SK-N-SH (cell line): ENCODE data around the gene SMOC1. TPM values are rescaled to one million over a fixed set of nuclear protein-coding genes. Genes with fewer than 3 reads are reported as not detected.

Experiments used
- CTCF ChIA-PET: fragments of 300-600, 350-600 bp; formaldehyde crosslinking; extraction: SDS; loops from one replicate; lab custom pipeline; 2021; lab: Yijun Ruan, JAX
- POLR2A ChIA-PET: fragments of 350-600 bp; sonication (Branson Sonifier 250); formaldehyde crosslinking; extraction: SDS; loops from one replicate; lab custom pipeline; 2020; ENCODE audit warnings: antibody characterized with exemption, inconsistent platforms; lab: Yijun Ruan, JAX
- DNase-seq: peaks from one replicate; pipeline ENCODE4 v3.0.0; 2012
- H2AFZ ChIP-seq: fragments of 200-600 bp; sonication (generic); 2 replicates; pipeline ENCODE4 v1.8.1; 2016; ENCODE audit warnings: antibody characterized with exemption, mild to moderate bottlenecking, low read depth
- H3F3A ChIP-seq: fragments of 200-600 bp; sonication (generic); replicated peaks from 2 replicates; pipeline ENCODE3; 2016; ENCODE audit warnings: antibody characterized with exemption, mild to moderate bottlenecking; ENCODE audit not compliant: insufficient read depth
- H3K27ac ChIP-seq, 2 experiments: fragments of 200-500 bp in 1 of 2; fragments of 200-600 bp in 1 of 2; sonication (Bioruptor generic) in 1 of 2; sonication (generic), shearing (Covaris generic) in 1 of 2; 2 replicates each; pipeline versions ENCODE4 v1.5.1 to v1.6.1; 2014 to 2016; ENCODE audit warnings: low read depth in 2 of 2, inconsistent platforms in 1 of 2, low read length in 1 of 2, mild to moderate bottlenecking in 1 of 2, mixed read lengths in 1 of 2
- H3K27me3 ChIP-seq: fragments of 200-600 bp; sonication (generic), shearing (Covaris generic); 2 replicates; pipeline ENCODE4 v1.6.1; 2016; ENCODE audit warnings: mixed run types; ENCODE audit not compliant: insufficient read depth
- H3K36me3 ChIP-seq, 2 experiments: fragments of 200-500 bp in 1 of 2; fragments of 200-600 bp in 1 of 2; sonication (Bioruptor generic) in 1 of 2; sonication (generic) in 1 of 2; replicated peaks in 1 of 2; 2 replicates each; pipeline versions ENCODE3 to v1.5.1; 2014 to 2016; ENCODE audit warnings: low read length in 1 of 2, mild to moderate bottlenecking in 1 of 2; ENCODE audit not compliant: insufficient read depth in 2 of 2, control insufficient read depth in 1 of 2
- H3K4me1 ChIP-seq, 2 experiments: fragments of 200-500 bp in 1 of 2; fragments of 200-600 bp in 1 of 2; sonication (Bioruptor generic) in 1 of 2; sonication (generic), shearing (Covaris generic) in 1 of 2; 2 replicates each; pipeline versions ENCODE4 v1.5.1 to v1.6.1; 2014 to 2016; ENCODE audit warnings: low read depth in 1 of 2, low read length in 1 of 2, mixed run types in 1 of 2; ENCODE audit not compliant: insufficient read depth in 2 of 2, control insufficient read depth in 1 of 2
- H3K4me2 ChIP-seq: fragments of 200-600 bp; sonication (generic), shearing (Covaris generic); 2 replicates; pipeline ENCODE4 v1.6.1; 2017; ENCODE audit warnings: mixed run types
- H3K4me3 ChIP-seq, 2 experiments: fragments of 200-500 bp in 1 of 2; fragments of 200-600 bp in 1 of 2; sonication (Bioruptor generic) in 1 of 2; sonication (generic), shearing (Covaris generic) in 1 of 2; 2 replicates each; pipeline versions ENCODE4 v1.5.1 to v1.8.1; 2014 to 2016; ENCODE audit warnings: low read depth in 2 of 2, inconsistent platforms in 1 of 2, low read length in 1 of 2, mild to moderate bottlenecking in 1 of 2, mixed read lengths in 1 of 2, moderate library complexity in 1 of 2
- H3K79me2 ChIP-seq: fragments of 200-600 bp; sonication (generic); 2 replicates; pipeline ENCODE4 v1.8.1; 2017; ENCODE audit warnings: mild to moderate bottlenecking; ENCODE audit not compliant: insufficient read depth
- H3K9ac ChIP-seq: fragments of 200-600 bp; sonication (generic); 2 replicates; pipeline ENCODE4 v1.6.1; 2017; ENCODE audit warnings: mixed run types
- H3K9me2 ChIP-seq: fragments of 200-600 bp; sonication (generic); 2 replicates; pipeline ENCODE4 v1.6.1; 2017; ENCODE audit warnings: mixed run types
- H3K9me3 ChIP-seq: fragments of 200-600 bp; sonication (generic); 2 replicates; pipeline ENCODE4 v1.6.1; 2017; ENCODE audit warnings: mixed run types, mild to moderate bottlenecking, moderate library complexity
- H4K20me1 ChIP-seq: fragments of 200-600 bp; sonication (generic); 2 replicates; pipeline ENCODE4 v1.6.1; 2017; ENCODE audit warnings: mild to moderate bottlenecking, mixed run types; ENCODE audit not compliant: insufficient read depth
- EP300 ChIP-seq, 2 experiments: IDR thresholded peaks; 2 replicates each; pipeline versions ENCODE4 v1.4.0 to v1.6.1; 2012; ENCODE audit warnings: borderline replicate concordance in 1 of 2, low read depth in 1 of 2, low read length in 1 of 2
- FOXM1 ChIP-seq: IDR thresholded peaks from 2 replicates; pipeline ENCODE4 v1.4.0; 2012; ENCODE audit warnings: low read depth, mild to moderate bottlenecking
- GABPA ChIP-seq: IDR thresholded peaks from 2 replicates; pipeline ENCODE4 v1.4.0; 2012; ENCODE audit warnings: low read depth, mild to moderate bottlenecking
- GATA2 ChIP-seq: sonication (generic); formaldehyde crosslinking; IDR thresholded peaks from 2 replicates; pipeline ENCODE4 v1.5.0; 2020; ENCODE audit warnings: mild to moderate bottlenecking, missing genetic modification reagents
- JUND ChIP-seq: IDR thresholded peaks from 2 replicates; pipeline ENCODE4 v1.4.0; 2012
- NFIC ChIP-seq: IDR thresholded peaks from 2 replicates; pipeline ENCODE4 v1.4.0; 2012; ENCODE audit warnings: borderline replicate concordance
- NRF1 ChIP-seq: IDR thresholded peaks from 2 replicates; pipeline ENCODE4 v1.6.1; 2012; ENCODE audit warnings: low read depth, mild to moderate bottlenecking, low read length
- POLR2AphosphoS5 ChIP-seq: IDR thresholded peaks from 2 replicates; pipeline ENCODE4 v1.6.1; 2012; ENCODE audit warnings: low read depth, low read length
- RAD21 ChIP-seq: IDR thresholded peaks from 2 replicates; pipeline ENCODE4 v1.6.1; 2012; ENCODE audit warnings: mild to moderate bottlenecking, low read length
- RCOR1 ChIP-seq: fragments of 150-350 bp; IDR thresholded peaks from 2 replicates; pipeline ENCODE4 v1.6.1; 2017; ENCODE audit warnings: antibody characterized with exemption, low read length
- REST ChIP-seq: IDR thresholded peaks from 2 replicates; pipeline ENCODE4 v1.6.1; 2012; ENCODE audit warnings: mild to moderate bottlenecking, low read depth, low read length, moderate library complexity
- SMC3 ChIP-seq: IDR thresholded peaks from 2 replicates; pipeline ENCODE4 v1.6.1; 2012; ENCODE audit warnings: low read depth, low read length, improper control_type of control experiment
- TCF12 ChIP-seq: IDR thresholded peaks from 2 replicates; pipeline ENCODE4 v1.4.0; 2012
- TEAD4 ChIP-seq: IDR thresholded peaks from 2 replicates; pipeline ENCODE4 v1.4.0; 2012; ENCODE audit warnings: mild to moderate bottlenecking, borderline replicate concordance; ENCODE audit not compliant: insufficient read depth
- USF1 ChIP-seq: IDR thresholded peaks from 2 replicates; pipeline ENCODE4 v1.4.0; 2012; ENCODE audit warnings: low read depth, borderline replicate concordance
- YY1 ChIP-seq: IDR thresholded peaks from 2 replicates; pipeline ENCODE4 v1.4.0; 2012; ENCODE audit warnings: low read depth, mild to moderate bottlenecking
- WGBS: methylation state at CpG from one replicate; pipeline ENCODE4 v1.1.6; 2017; ENCODE audit warnings: low lambda C conversion rate; 5-methylcytosine and 5-hydroxymethylcytosine counted together
- polyA plus RNA-seq, 3 experiments: library from polyadenylated mRNA; depleted of rRNA; stranded (reverse); fragments of >200 nt; gene quantifications; 2 replicates each; pipeline ENCODE4 v1.2.3, GENCODE V29; 2012
- TF ChIP-seq, protein P1 (sequence below): IDR thresholded peaks from 2 replicates; pipeline ENCODE4; 2012
- TF ChIP-seq, protein P2 (sequence below): IDR thresholded peaks from 2 replicates; pipeline ENCODE4 v1.4.0; 2012; ENCODE audit warnings: low read depth, borderline replicate concordance

SMOC1 gene
- polyA plus RNA-seq, 1 of the 3 experiments (the other 2 are of a cell fraction) = not detected

GRCh38 chr14:69930780-69931379 lies 51.7 kb downstream of the SMOC1 start (continued):
- no peak for TF ChIP-seq USF1

GRCh38 chr14:69931960-69932359 lies 52.7 kb downstream of the SMOC1 start:
- no peak overlapping the region for H3K27ac ChIP-seq
- H3K27me3 ChIP-seq = no peaks in the 10 kb centered on the region
- WGBS = 35% methylated on average over 11 of the region's 12 CpGs
- H3K9ac ChIP-seq = no peak overlapping the region
- DNase-seq = no peak
- no peaks in the 10 kb centered on the region for H3F3A ChIP-seq
- H3K9me3 ChIP-seq = no peaks in the 10 kb centered on the region
- no peaks in the 10 kb centered on the region for H3K9me2 ChIP-seq
- H3K36me3 ChIP-seq = no peaks in the 10 kb centered on the region
- ChIA-PET CTCF (interaction anchor here (0.6 to 2.4 kb wide), 3 partner anchors 9 to 96 kb away, joined by 3 to 13 read pairs (median 3); no protein-coding TSS in a partner anchor), POLR2A (no interaction called here)
- no peak overlapping the region for H3K4me2 ChIP-seq
- H3K79me2 ChIP-seq = no peaks in the 10 kb centered on the region
- no peaks in the 10 kb centered on the region for H4K20me1 ChIP-seq
- H2AFZ ChIP-seq = no peak overlapping the region
- peaks cover 0 to 8% of the 10 kb centered on the region in 2 experiments; a peak in 1 of 4 replicates for H3K4me1 ChIP-seq
- TF ChIP-seq RCOR1 (no peak), NFIC (no peak), TEAD4 (no peak), GABPA (no peak), RAD21 (no peak)
- TF ChIP-seq, protein P1, sequence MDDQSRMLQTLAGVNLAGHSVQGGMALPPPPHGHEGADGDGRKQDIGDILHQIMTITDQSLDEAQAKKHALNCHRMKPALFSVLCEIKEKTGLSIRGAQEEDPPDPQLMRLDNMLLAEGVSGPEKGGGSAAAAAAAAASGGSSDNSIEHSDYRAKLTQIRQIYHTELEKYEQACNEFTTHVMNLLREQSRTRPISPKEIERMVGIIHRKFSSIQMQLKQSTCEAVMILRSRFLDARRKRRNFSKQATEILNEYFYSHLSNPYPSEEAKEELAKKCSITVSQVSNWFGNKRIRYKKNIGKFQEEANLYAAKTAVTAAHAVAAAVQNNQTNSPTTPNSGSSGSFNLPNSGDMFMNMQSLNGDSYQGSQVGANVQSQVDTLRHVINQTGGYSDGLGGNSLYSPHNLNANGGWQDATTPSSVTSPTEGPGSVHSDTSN = no peak
- H3K4me3 ChIP-seq = no peak overlapping the region

GRCh38 chr14:69932391-69932790 lies 53.2 kb downstream of the SMOC1 start:
- POLR2A ChIA-PET = no interaction called here
- TF ChIP-seq RAD21 (no peak), TCF12 (no peak), NRF1 (no peak), SMC3 (no peak), EP300 (IDR thresholded peaks at IDR 0.05; ENCODE audit: borderline replicate concordance in 1 of 2, low read depth in 1 of 2, low read length in 1 of 2) (no peak), YY1 (no peak), GATA2 (CRISPR knock-in tag) (no peak), REST (no peak), TEAD4 (no peak), FOXM1 (no peak), POLR2AphosphoS5 (no peak), JUND (no peak)
- TF ChIP-seq, protein P1 = no peak
- TF ChIP-seq, protein P2, sequence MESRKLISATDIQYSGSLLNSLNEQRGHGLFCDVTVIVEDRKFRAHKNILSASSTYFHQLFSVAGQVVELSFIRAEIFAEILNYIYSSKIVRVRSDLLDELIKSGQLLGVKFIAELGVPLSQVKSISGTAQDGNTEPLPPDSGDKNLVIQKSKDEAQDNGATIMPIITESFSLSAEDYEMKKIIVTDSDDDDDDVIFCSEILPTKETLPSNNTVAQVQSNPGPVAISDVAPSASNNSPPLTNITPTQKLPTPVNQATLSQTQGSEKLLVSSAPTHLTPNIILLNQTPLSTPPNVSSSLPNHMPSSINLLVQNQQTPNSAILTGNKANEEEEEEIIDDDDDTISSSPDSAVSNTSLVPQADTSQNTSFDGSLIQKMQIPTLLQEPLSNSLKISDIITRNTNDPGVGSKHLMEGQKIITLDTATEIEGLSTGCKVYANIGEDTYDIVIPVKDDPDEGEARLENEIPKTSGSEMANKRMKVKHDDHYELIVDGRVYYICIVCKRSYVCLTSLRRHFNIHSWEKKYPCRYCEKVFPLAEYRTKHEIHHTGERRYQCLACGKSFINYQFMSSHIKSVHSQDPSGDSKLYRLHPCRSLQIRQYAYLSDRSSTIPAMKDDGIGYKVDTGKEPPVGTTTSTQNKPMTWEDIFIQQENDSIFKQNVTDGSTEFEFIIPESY = no peak

More at GRCh38 chr14:69932391-69932790, 53.2 kb downstream of the SMOC1 start:
- Histone ChIP-seq H3K4me1 (peaks cover 0 to 10% of the 10 kb centered on the region in 2 experiments; a peak in 1 of 4 replicates), H3K9me3 (no peaks in the 10 kb centered on the region), H4K20me1 (no peaks in the 10 kb centered on the region), H3K36me3 (no peaks in the 10 kb centered on the region), H3K9me2 (no peaks in the 10 kb centered on the region), H3K4me3 (no peak overlapping the region), H3K27ac (no peak overlapping the region), H2AFZ (no peak overlapping the region), H3K9ac (no peak overlapping the region), H3K79me2 (no peaks in the 10 kb centered on the region), H3K4me2 (no peak overlapping the region), H3F3A (no peaks in the 10 kb centered on the region), H3K27me3 (no peaks in the 10 kb centered on the region)
- no peak for DNase-seq
- WGBS = 44% methylated on average over 10 of the region's 10 CpGs
- CTCF ChIA-PET = interaction anchor here (0.6 to 2.4 kb wide), 3 partner anchors 8 to 96 kb away, joined by 3 to 13 read pairs (median 3); no protein-coding TSS in a partner anchor
